Measurements from ENCODE around the gene STPG1. TPM values are rescaled to one million over a fixed set of nuclear protein-coding genes. Genes with fewer than 3 reads are reported as not detected.
"Not testable (repeated sequence)": the region's sequence is repeated elsewhere in the genome, so short reads cannot be mapped to it uniquely, and the experiment has no call there.

The STPG1 gene
- total and polyA plus RNA-seq, 2 donors from 2014 or later, result 10.6 to 12.2 TPM

GRCh38 chr1:24451746-24452145 is 38.2 kb upstream of the STPG1 start:
- DNase-seq, result peak in 2 of 5 donors; percentile 24 to 52
- Histone ChIP-seq H3K9ac (ENCODE audit: low read length in 3 of 3) (no peak overlapping the region), H3K36me3 (ENCODE audit: control insufficient read depth in 2 of 3, insufficient read depth in 3 of 3, low read length in 3 of 3) (peaks cover 0 to 15% (median 12%) of the 10 kb centered on the region in 3 donors), H3K27ac (ENCODE audit: low read depth in 2 of 2, low read length in 2 of 2) (no peak overlapping the region), H3K4me1 (ENCODE audit: control insufficient read depth in 2 of 3, insufficient read depth in 2 of 3, low read depth in 1 of 3, low read length in 3 of 3) (no peaks in the 10 kb centered on the region), H3K9me3 (ENCODE audit: control insufficient read depth in 2 of 3, insufficient read depth in 1 of 3, low read length in 3 of 3) (no peaks in the 10 kb centered on the region), H3K4me3 (ENCODE audit: low read length in 3 of 3) (no peak overlapping the region), H3K27me3 (ENCODE audit: control insufficient read depth, insufficient read depth, low read length) (no peaks in the 10 kb centered on the region)
- no peak for FAIRE-seq
- intact Hi-C loops (cut with DNase I), result no loop called here
- no peak for TF ChIP-seq CTCF (IDR thresholded peaks at IDR 0.05; ENCODE audit: borderline replicate concordance, extremely low read depth, insufficient read depth)

- H3K9ac ChIP-seq (ENCODE audit: low read length in 3 of 3), result no peak overlapping the region
- peaks cover 0 to 15% (median 12%) of the 10 kb centered on the region in 3 donors for H3K36me3 ChIP-seq (ENCODE audit: control insufficient read depth in 2 of 3, insufficient read depth in 3 of 3, low read length in 3 of 3)
- H3K27ac ChIP-seq (ENCODE audit: low read depth in 2 of 2, low read length in 2 of 2), result no peak overlapping the region
- no peaks in the 10 kb centered on the region for H3K9me3 ChIP-seq (ENCODE audit: control insufficient read depth in 2 of 3, insufficient read depth in 1 of 3, low read length in 3 of 3)
- FAIRE-seq (no peak), DNase-seq (no peak)
- no peak for TF ChIP-seq CTCF (IDR thresholded peaks at IDR 0.05; ENCODE audit: borderline replicate concordance, extremely low read depth, insufficient read depth)
- no peaks in the 10 kb centered on the region for H3K27me3 ChIP-seq (ENCODE audit: control insufficient read depth, insufficient read depth, low read length)
- intact Hi-C loops (cut with DNase I), result no loop called here
- no peaks in the 10 kb centered on the region for H3K4me1 ChIP-seq (ENCODE audit: control insufficient read depth in 2 of 3, insufficient read depth in 2 of 3, low read depth in 1 of 3, low read length in 3 of 3)
- H3K4me3 ChIP-seq (ENCODE audit: low read length in 3 of 3), result no peak overlapping the region
Observed at GRCh38 chr1:24450857-24451397, 37.3 kb upstream of the STPG1 start.

- FAIRE-seq (no peak), DNase-seq (peak in 1 of 5 donors; percentile 29)
- Histone ChIP-seq H3K9me3 (ENCODE audit: control insufficient read depth in 2 of 3, insufficient read depth in 1 of 3, low read length in 3 of 3) (no peaks in the 10 kb centered on the region), H3K4me1 (ENCODE audit: control insufficient read depth in 2 of 3, insufficient read depth in 2 of 3, low read depth in 1 of 3, low read length in 3 of 3) (no peaks in the 10 kb centered on the region), H3K27me3 (ENCODE audit: control insufficient read depth, insufficient read depth, low read length) (no peaks in the 10 kb centered on the region), H3K36me3 (ENCODE audit: control insufficient read depth in 2 of 3, insufficient read depth in 3 of 3, low read length in 3 of 3) (peaks cover 0 to 15% (median 12%) of the 10 kb centered on the region in 3 donors), H3K9ac (ENCODE audit: low read length in 3 of 3) (no peak overlapping the region), H3K4me3 (ENCODE audit: low read length in 3 of 3) (no peak overlapping the region), H3K27ac (ENCODE audit: low read depth in 2 of 2, low read length in 2 of 2) (no peak overlapping the region)
- intact Hi-C loops (cut with DNase I), result no loop called here
- TF ChIP-seq CTCF (IDR thresholded peaks at IDR 0.05; ENCODE audit: borderline replicate concordance, extremely low read depth, insufficient read depth), result no peak
Observed at GRCh38 chr1:24450316-24450715, 36.7 kb upstream of the STPG1 start.

GRCh38 chr1:24446446-24446845 is 32.9 kb upstream of the STPG1 start:
- peaks cover 0 to 15% (median 9%) of the 10 kb centered on the region in 3 donors for H3K36me3 ChIP-seq (ENCODE audit: control insufficient read depth in 2 of 3, insufficient read depth in 3 of 3, low read length in 3 of 3)
- not testable (repeated sequence) for FAIRE-seq; H3K4me1 ChIP-seq (ENCODE audit: control insufficient read depth in 2 of 3, insufficient read depth in 2 of 3, low read depth in 1 of 3, low read length in 3 of 3)

More at GRCh38 chr1:24446446-24446845, 32.9 kb upstream of the STPG1 start:
- H3K9ac ChIP-seq (ENCODE audit: low read length in 3 of 3); H3K27ac ChIP-seq (ENCODE audit: low read depth in 2 of 2, low read length in 2 of 2); DNase-seq; H3K27me3 ChIP-seq (ENCODE audit: control insufficient read depth, insufficient read depth, low read length); H3K9me3 ChIP-seq (ENCODE audit: control insufficient read depth in 2 of 3, insufficient read depth in 1 of 3, low read length in 3 of 3); intact Hi-C loops (cut with DNase I); H3K4me3 ChIP-seq (ENCODE audit: low read length in 3 of 3): not testable (repeated sequence)
